Activated T-cell treated with anti-CD3 and anti-CD28 coated beads for 24 hours (primary cell): ENCODE data around the gene ZDHHC20.

ENCODE experiments used
- DNase-seq: peaks from one replicate; pipeline ENCODE4 v3.0.0-alpha.2; 2020; ENCODE audit warnings: low read depth

The ZDHHC20 gene

GRCh38 chr13:21324803-21325202 is 134.3 kb downstream of the ZDHHC20 start:
- DNase-seq: no peak

DNA sequence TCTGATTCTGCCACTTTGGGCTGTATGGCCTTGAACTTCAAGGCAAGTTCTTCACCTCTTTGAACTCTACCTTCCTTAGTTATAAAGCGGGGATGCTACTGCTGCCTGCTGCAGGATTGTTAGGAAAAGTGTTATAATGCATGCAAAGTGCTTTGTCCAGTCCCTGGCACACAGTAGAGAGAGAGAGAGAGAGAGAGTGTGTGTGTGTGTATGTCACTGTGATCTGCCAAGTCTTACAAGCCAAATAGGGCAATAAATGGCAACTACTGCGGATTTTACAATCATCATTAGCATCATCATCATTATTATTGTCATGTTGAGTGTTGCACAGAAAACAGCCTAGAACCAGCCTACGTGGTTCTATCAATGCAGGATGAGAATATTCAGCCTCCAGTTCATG is 136.1 kb downstream of the ZDHHC20 start:
- DNase-seq: no peak
